Measurements from ENCODE around the gene CCDC90B. TPM values are rescaled to one million over a fixed set of nuclear protein-coding genes. Genes with fewer than 3 reads are reported as not detected.

CCDC90B gene
- total and polyA plus RNA-seq, 4 donors: 18.8 to 40.5 (median 28.1) TPM

- TF ChIP-seq, protein P1, sequence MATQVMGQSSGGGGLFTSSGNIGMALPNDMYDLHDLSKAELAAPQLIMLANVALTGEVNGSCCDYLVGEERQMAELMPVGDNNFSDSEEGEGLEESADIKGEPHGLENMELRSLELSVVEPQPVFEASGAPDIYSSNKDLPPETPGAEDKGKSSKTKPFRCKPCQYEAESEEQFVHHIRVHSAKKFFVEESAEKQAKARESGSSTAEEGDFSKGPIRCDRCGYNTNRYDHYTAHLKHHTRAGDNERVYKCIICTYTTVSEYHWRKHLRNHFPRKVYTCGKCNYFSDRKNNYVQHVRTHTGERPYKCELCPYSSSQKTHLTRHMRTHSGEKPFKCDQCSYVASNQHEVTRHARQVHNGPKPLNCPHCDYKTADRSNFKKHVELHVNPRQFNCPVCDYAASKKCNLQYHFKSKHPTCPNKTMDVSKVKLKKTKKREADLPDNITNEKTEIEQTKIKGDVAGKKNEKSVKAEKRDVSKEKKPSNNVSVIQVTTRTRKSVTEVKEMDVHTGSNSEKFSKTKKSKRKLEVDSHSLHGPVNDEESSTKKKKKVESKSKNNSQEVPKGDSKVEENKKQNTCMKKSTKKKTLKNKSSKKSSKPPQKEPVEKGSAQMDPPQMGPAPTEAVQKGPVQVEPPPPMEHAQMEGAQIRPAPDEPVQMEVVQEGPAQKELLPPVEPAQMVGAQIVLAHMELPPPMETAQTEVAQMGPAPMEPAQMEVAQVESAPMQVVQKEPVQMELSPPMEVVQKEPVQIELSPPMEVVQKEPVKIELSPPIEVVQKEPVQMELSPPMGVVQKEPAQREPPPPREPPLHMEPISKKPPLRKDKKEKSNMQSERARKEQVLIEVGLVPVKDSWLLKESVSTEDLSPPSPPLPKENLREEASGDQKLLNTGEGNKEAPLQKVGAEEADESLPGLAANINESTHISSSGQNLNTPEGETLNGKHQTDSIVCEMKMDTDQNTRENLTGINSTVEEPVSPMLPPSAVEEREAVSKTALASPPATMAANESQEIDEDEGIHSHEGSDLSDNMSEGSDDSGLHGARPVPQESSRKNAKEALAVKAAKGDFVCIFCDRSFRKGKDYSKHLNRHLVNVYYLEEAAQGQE (IDR thresholded peaks at IDR 0.05): no peak
Measured at GRCh38 chr11:83326326-83326725, 40.2 kb upstream of the CCDC90B start (continued).

GRCh38 chr11:83319346-83319745, 33.2 kb upstream of the CCDC90B start:
- 74% methylated on average over 4 of the region's 4 CpGs for WGBS

More at GRCh38 chr11:83319346-83319745, 33.2 kb upstream of the CCDC90B start:
- Histone ChIP-seq H3K4me1 (ENCODE audit: control insufficient read depth in 4 of 4, insufficient read depth in 4 of 4, low read length in 3 of 4) (no peaks in the 10 kb centered on the region), H3K27me3 (ENCODE audit: control insufficient read depth in 4 of 4, insufficient read depth in 4 of 4, low read length in 3 of 4) (no peaks in the 10 kb centered on the region), H3K36me3 (ENCODE audit: control insufficient read depth in 4 of 4, insufficient read depth in 3 of 4, low read depth in 1 of 4, low read length in 3 of 4) (no peaks in the 10 kb centered on the region), H3K4me3 (ENCODE audit: low read depth in 1 of 3, low read length in 3 of 3) (no peak overlapping the region), H3K9ac (ENCODE audit: low read depth in 1 of 2, low read length in 2 of 2) (no peak overlapping the region), H3K9me3 (ENCODE audit: control insufficient read depth in 4 of 4, low read length in 3 of 4) (no peaks in the 10 kb centered on the region), H3K27ac (ENCODE audit: low read depth in 1 of 2, low read length in 2 of 2) (no peak overlapping the region)
- TF ChIP-seq NR2F2 (IDR thresholded peaks at IDR 0.05) (no peak), JUND (IDR thresholded peaks at IDR 0.05) (no peak), YY1 (IDR thresholded peaks at IDR 0.05) (no peak), RXRA (IDR thresholded peaks at IDR 0.05) (no peak), RAD21 (IDR thresholded peaks at IDR 0.05) (no peak), TAF1 (conservative IDR thresholded peaks at IDR 0.05) (no peak), HNF4A (conservative IDR thresholded peaks at IDR 0.05) (no peak), FOXA2 (IDR thresholded peaks at IDR 0.05) (no peak), HNF4G (IDR thresholded peaks at IDR 0.05) (no peak), SP1 (IDR thresholded peaks at IDR 0.05) (no peak), MAX (IDR thresholded peaks at IDR 0.05) (no peak)
- TF ChIP-seq, protein P2, sequence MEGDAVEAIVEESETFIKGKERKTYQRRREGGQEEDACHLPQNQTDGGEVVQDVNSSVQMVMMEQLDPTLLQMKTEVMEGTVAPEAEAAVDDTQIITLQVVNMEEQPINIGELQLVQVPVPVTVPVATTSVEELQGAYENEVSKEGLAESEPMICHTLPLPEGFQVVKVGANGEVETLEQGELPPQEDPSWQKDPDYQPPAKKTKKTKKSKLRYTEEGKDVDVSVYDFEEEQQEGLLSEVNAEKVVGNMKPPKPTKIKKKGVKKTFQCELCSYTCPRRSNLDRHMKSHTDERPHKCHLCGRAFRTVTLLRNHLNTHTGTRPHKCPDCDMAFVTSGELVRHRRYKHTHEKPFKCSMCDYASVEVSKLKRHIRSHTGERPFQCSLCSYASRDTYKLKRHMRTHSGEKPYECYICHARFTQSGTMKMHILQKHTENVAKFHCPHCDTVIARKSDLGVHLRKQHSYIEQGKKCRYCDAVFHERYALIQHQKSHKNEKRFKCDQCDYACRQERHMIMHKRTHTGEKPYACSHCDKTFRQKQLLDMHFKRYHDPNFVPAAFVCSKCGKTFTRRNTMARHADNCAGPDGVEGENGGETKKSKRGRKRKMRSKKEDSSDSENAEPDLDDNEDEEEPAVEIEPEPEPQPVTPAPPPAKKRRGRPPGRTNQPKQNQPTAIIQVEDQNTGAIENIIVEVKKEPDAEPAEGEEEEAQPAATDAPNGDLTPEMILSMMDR (IDR thresholded peaks at IDR 0.05; ENCODE audit: low read depth, low read length, missing input control): no peak
- TF ChIP-seq, protein P1 (IDR thresholded peaks at IDR 0.05): no peak
- DNase-seq (ENCODE audit: low spot score): no peak

Data from liver (tissue), 9 donors.